HepG2 (cell line): Measurements from ENCODE around the gene MBTPS1. TPM values are rescaled to one million over a fixed set of nuclear protein-coding genes. Genes with fewer than 3 reads are reported as not detected.

ENCODE experiments used
- CENPT ChIP-seq: sonication (generic); formaldehyde crosslinking; IDR thresholded peaks from 2 replicates; pipeline ENCODE4 v1.8.0; 2022; ENCODE audit warnings: low read depth, mild to moderate bottlenecking, moderate library complexity, missing genetic modification reagents
- E2F2 ChIP-seq: sonication (generic); formaldehyde crosslinking; IDR thresholded peaks from 2 replicates; pipeline ENCODE4 v1.4.0; 2020; ENCODE audit warnings: missing genetic modification reagents, borderline replicate concordance
- ERF ChIP-seq: IDR thresholded peaks from 2 replicates; pipeline ENCODE4 v1.6.1; 2018; ENCODE audit warnings: missing biosample characterization, missing genetic modification reagents
- GATA4 ChIP-seq: sonication (generic); IDR thresholded peaks from 2 replicates; pipeline ENCODE4 v1.6.1; 2016; ENCODE audit warnings: antibody characterized with exemption, low read depth, borderline replicate concordance
- GPN1 ChIP-seq: sonication (generic); formaldehyde crosslinking; IDR thresholded peaks from 2 replicates; pipeline ENCODE4 v1.5.1; 2020; ENCODE audit warnings: missing genetic modification reagents, borderline replicate concordance
- HDAC1 ChIP-seq: sonication (generic); formaldehyde crosslinking; IDR thresholded peaks from 2 replicates; pipeline ENCODE4 v1.5.1; 2020; ENCODE audit warnings: mild to moderate bottlenecking, missing genetic modification reagents
- MAX ChIP-seq: IDR thresholded peaks from 2 replicates; pipeline ENCODE4 v1.6.1; 2012; ENCODE audit warnings: inconsistent platforms
- NFYB ChIP-seq: sonication (generic); formaldehyde crosslinking; IDR thresholded peaks from 2 replicates; pipeline ENCODE4 v1.4.0; 2020; ENCODE audit warnings: missing genetic modification reagents
- NFYC ChIP-seq: IDR thresholded peaks from 2 replicates; pipeline ENCODE4 v1.6.1; 2016; ENCODE audit warnings: missing genetic modification reagents, missing compliant biosample characterization
- PAWR ChIP-seq: sonication (generic); formaldehyde crosslinking; IDR thresholded peaks from 2 replicates; pipeline ENCODE4 v1.4.0; 2020; ENCODE audit warnings: missing genetic modification reagents, mild to moderate bottlenecking, borderline replicate concordance
- RBM22 ChIP-seq: fragments of 200-400 bp; formaldehyde crosslinking; optimal IDR thresholded peaks from 2 replicates; pipeline ENCODE3; 2017; ENCODE audit warnings: mild to moderate bottlenecking, low read length, moderate library complexity
- SAP130 ChIP-seq: IDR thresholded peaks from 2 replicates; pipeline ENCODE4 v1.6.1; 2016; ENCODE audit warnings: low read depth
- SCMH1 ChIP-seq: sonication (generic); formaldehyde crosslinking; IDR thresholded peaks from 2 replicates; pipeline ENCODE4 v1.9.0; 2021; ENCODE audit warnings: missing genetic modification reagents, mild to moderate bottlenecking, borderline replicate concordance
- ZFP36L2 ChIP-seq: sonication (generic); formaldehyde crosslinking; IDR thresholded peaks from 2 replicates; pipeline ENCODE4 v1.4.0; 2020; ENCODE audit warnings: missing genetic modification reagents
- ZMYM2 ChIP-seq: sonication (generic); formaldehyde crosslinking; IDR thresholded peaks from 2 replicates; pipeline ENCODE4 v1.8.0; 2022; ENCODE audit warnings: mild to moderate bottlenecking, missing genetic modification reagents
- ZNF18 ChIP-seq: sonication (generic); formaldehyde crosslinking; IDR thresholded peaks from 2 replicates; pipeline ENCODE4 v1.8.0; 2022; ENCODE audit warnings: mild to moderate bottlenecking, missing genetic modification reagents; ENCODE audit not compliant: insufficient replicate concordance
- ZNF605 ChIP-seq: sonication (generic); formaldehyde crosslinking; IDR thresholded peaks from 2 replicates; pipeline ENCODE4 v1.8.0; 2022; ENCODE audit warnings: mild to moderate bottlenecking, missing genetic modification reagents
- ZNF850 ChIP-seq: sonication (generic); formaldehyde crosslinking; conservative IDR thresholded peaks from 2 replicates; pipeline ENCODE4 v1.9.0; 2021; ENCODE audit warnings: mild to moderate bottlenecking, missing genetic modification reagents
- polyA plus RNA-seq, 8 experiments: library from polyadenylated mRNA; depleted of rRNA in 3 of 8; stranded (reverse) in 7 of 8; unstranded in 1 of 8; fragments of >200 nt; fragmentation: Illumina TruSeq in 4 of 8; extraction: Trizol in 4 of 8; gene quantifications; 2 replicates each; pipeline versions ENCODE4 v1.2.1 to v1.2.3, GENCODE V29; 2011 to 2016; ENCODE audit warnings: low read depth in 4 of 8, missing spikeins in 1 of 8, mixed read lengths in 1 of 8; ENCODE audit not compliant: insufficient read depth in 1 of 8
- total RNA-seq, 5 experiments: library from RNA; depleted of rRNA; stranded (reverse); fragments of >200 nt; fragmentation: Illumina TruSeq; extraction: Trizol; gene quantifications; 2 replicates each; pipeline ENCODE4 v1.2.3, GENCODE V29; 2016; ENCODE audit warnings: low read depth in 1 of 5
- TF ChIP-seq, protein P1 (sequence below): sonication (generic); formaldehyde crosslinking; IDR thresholded peaks from 2 replicates; pipeline ENCODE4 v1.9.0; 2021; ENCODE audit warnings: mild to moderate bottlenecking, missing genetic modification reagents
- TF ChIP-seq, protein P2 (sequence below): sonication (generic); formaldehyde crosslinking; IDR thresholded peaks from 2 replicates; pipeline ENCODE4 v1.4.0; 2020; ENCODE audit warnings: missing genetic modification reagents; ENCODE audit errors: not compliant biosample characterization

Gene MBTPS1
- total and polyA plus RNA-seq, 2 of the 13 experiments (the other 11 are each of a cell fraction or from before 2014, with no cell fraction given), result 56.7 to 91.3 TPM

DNA sequence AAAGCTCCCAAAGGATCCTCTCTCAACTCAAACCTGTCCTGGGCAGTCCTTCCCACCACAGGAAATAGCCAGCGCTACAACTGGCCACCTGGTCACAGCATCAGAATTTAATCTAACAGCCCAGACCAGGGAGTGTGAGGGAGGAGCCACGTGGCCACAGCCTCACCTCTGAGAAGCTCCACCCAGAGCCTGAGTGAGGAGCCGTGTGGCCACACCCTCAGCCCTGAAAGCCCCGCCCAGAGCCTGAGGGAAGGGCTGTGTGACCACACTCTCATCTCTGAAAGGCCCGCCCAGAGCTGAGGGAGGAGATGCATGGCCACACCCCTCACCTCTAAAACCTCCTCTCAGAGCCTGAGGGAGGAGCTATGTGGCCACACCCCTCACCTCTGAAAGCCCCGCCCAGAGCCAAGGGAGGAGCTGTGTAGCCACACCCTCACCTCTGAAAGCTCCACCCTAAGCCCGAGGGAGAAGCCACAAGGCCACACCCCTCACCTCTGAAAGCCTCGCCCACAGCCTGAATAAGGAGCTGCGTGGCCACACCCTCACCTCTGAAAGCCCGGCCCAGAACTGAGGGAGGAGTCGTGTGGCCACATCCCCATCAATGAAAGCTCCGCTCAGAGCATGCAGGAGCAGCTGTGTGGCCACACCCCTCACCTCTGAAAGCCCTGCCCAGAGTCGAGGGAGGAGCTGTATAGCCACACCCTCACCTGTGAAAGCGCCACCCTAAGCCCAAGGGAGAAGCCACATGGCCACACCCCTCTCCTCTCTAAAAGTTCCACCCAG, 102.8 kb downstream of the MBTPS1 start (continued):
- TF ChIP-seq SAP130 (CRISPR knock-in tag) (peak; percentile 48; the same call in 1 of the 2 replicates), GATA4 (no peak), RBM22 (no peak), GPN1 (no peak), ERF (CRISPR knock-in tag) (no peak), NFYB (CRISPR knock-in tag) (no peak), E2F2 (CRISPR knock-in tag) (no peak), HDAC1 (CRISPR knock-in tag) (no peak), SCMH1 (CRISPR knock-in tag) (no peak), CENPT (no peak), MAX (0 out of 2 replicates have a peak, but pooled peaks have one; percentile 20), ZMYM2 (CRISPR knock-in tag) (no peak), NFYC (CRISPR knock-in tag) (no peak), ZNF605 (CRISPR knock-in tag) (no peak), ZNF18 (no peak), PAWR (CRISPR knock-in tag) (no peak), ZNF850 (CRISPR knock-in tag) (no peak), ZFP36L2 (CRISPR knock-in tag) (no peak)
- TF ChIP-seq, protein P1, sequence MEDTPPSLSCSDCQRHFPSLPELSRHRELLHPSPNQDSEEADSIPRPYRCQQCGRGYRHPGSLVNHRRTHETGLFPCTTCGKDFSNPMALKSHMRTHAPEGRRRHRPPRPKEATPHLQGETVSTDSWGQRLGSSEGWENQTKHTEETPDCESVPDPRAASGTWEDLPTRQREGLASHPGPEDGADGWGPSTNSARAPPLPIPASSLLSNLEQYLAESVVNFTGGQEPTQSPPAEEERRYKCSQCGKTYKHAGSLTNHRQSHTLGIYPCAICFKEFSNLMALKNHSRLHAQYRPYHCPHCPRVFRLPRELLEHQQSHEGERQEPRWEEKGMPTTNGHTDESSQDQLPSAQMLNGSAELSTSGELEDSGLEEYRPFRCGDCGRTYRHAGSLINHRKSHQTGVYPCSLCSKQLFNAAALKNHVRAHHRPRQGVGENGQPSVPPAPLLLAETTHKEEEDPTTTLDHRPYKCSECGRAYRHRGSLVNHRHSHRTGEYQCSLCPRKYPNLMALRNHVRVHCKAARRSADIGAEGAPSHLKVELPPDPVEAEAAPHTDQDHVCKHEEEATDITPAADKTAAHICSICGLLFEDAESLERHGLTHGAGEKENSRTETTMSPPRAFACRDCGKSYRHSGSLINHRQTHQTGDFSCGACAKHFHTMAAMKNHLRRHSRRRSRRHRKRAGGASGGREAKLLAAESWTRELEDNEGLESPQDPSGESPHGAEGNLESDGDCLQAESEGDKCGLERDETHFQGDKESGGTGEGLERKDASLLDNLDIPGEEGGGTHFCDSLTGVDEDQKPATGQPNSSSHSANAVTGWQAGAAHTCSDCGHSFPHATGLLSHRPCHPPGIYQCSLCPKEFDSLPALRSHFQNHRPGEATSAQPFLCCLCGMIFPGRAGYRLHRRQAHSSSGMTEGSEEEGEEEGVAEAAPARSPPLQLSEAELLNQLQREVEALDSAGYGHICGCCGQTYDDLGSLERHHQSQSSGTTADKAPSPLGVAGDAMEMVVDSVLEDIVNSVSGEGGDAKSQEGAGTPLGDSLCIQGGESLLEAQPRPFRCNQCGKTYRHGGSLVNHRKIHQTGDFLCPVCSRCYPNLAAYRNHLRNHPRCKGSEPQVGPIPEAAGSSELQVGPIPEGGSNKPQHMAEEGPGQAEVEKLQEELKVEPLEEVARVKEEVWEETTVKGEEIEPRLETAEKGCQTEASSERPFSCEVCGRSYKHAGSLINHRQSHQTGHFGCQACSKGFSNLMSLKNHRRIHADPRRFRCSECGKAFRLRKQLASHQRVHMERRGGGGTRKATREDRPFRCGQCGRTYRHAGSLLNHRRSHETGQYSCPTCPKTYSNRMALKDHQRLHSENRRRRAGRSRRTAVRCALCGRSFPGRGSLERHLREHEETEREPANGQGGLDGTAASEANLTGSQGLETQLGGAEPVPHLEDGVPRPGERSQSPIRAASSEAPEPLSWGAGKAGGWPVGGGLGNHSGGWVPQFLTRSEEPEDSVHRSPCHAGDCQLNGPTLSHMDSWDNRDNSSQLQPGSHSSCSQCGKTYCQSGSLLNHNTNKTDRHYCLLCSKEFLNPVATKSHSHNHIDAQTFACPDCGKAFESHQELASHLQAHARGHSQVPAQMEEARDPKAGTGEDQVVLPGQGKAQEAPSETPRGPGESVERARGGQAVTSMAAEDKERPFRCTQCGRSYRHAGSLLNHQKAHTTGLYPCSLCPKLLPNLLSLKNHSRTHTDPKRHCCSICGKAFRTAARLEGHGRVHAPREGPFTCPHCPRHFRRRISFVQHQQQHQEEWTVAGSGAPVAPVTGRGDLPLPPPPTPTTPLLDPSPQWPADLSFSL (CRISPR knock-in tag), result no peak
- TF ChIP-seq, protein P2, sequence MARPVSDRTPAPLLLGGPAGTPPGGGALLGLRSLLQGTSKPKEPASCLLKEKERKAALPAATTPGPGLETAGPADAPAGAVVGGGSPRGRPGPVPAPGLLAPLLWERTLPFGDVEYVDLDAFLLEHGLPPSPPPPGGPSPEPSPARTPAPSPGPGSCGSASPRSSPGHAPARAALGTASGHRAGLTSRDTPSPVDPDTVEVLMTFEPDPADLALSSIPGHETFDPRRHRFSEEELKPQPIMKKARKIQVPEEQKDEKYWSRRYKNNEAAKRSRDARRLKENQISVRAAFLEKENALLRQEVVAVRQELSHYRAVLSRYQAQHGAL (CRISPR knock-in tag), result no peak
